CD8-positive, alpha-beta memory T cell (primary cell): Measurements from ENCODE around the gene NPW. TPM values are rescaled to one million over a fixed set of nuclear protein-coding genes. Genes with fewer than 3 reads are reported as not detected.

Source experiments
- CTCF ChIA-PET: fragments of 350-600 bp; sonication (Branson Sonifier 250); formaldehyde crosslinking; loops from one replicate; lab custom pipeline; 2021; ENCODE audit warnings: antibody characterized with exemption; lab: Charles Lee
- POLR2A ChIA-PET: fragments of 350-600 bp; sonication (Branson Sonifier 250); formaldehyde crosslinking; loops from one replicate; lab custom pipeline; 2021; ENCODE audit warnings: antibody characterized with exemption; lab: Charles Lee
- DNase-seq, 5 donors: peaks; one replicate each; pipeline versions ENCODE4 v3.0.0 to v3.0.0-alpha.2; 2020 to 2022; ENCODE audit warnings: mixed read lengths in 1 of 5
- H3K27ac ChIP-seq: one replicate; pipeline ENCODE4 v1.7.0; 2013; ENCODE audit warnings: low read depth, mild to moderate bottlenecking, low read length, moderate library complexity
- H3K27me3 ChIP-seq: 2 replicates; pipeline ENCODE4 v1.7.0; 2013; ENCODE audit warnings: low read length, mild to moderate bottlenecking; ENCODE audit not compliant: insufficient read depth, poor library complexity, severe bottlenecking
- H3K36me3 ChIP-seq: 2 replicates; pipeline ENCODE4 v1.7.0; 2013; ENCODE audit warnings: mild to moderate bottlenecking, low read length, moderate library complexity; ENCODE audit not compliant: insufficient read depth
- H3K4me1 ChIP-seq: 2 replicates; pipeline ENCODE4 v1.7.0; 2013; ENCODE audit warnings: mild to moderate bottlenecking, low read length, moderate library complexity; ENCODE audit not compliant: insufficient read depth
- H3K4me3 ChIP-seq: 2 replicates; pipeline ENCODE4 v1.7.0; 2013; ENCODE audit warnings: mild to moderate bottlenecking, low read length
- H3K9me3 ChIP-seq: 2 replicates; pipeline ENCODE4 v1.7.0; 2013; ENCODE audit warnings: mild to moderate bottlenecking, low read length
- H3K27ac Mint-ChIP-seq, 8 donors: one replicate each; pipeline ENCODE4 v1.8.0; 2020 to 2021; ENCODE audit warnings: mixed read lengths in 8 of 8, mild to moderate bottlenecking in 6 of 8, inconsistent platforms in 3 of 8, moderate library complexity in 3 of 8
- H3K27me3 Mint-ChIP-seq, 2 donors: one replicate each; pipeline ENCODE4 v1.8.0; 2020 to 2021; ENCODE audit warnings: mixed read lengths in 2 of 2, mild to moderate bottlenecking in 1 of 2, moderate library complexity in 1 of 2
- H3K36me3 Mint-ChIP-seq, 3 donors: one replicate each; pipeline ENCODE4 v1.8.0; 2020 to 2021; ENCODE audit warnings: mixed read lengths in 3 of 3, inconsistent platforms in 1 of 3, mild to moderate bottlenecking in 1 of 3
- H3K4me1 Mint-ChIP-seq, 3 donors: one replicate each; pipeline ENCODE4 v1.8.0; 2020 to 2021; ENCODE audit warnings: mixed read lengths in 3 of 3, inconsistent platforms in 1 of 3, mild to moderate bottlenecking in 1 of 3
- H3K4me3 Mint-ChIP-seq, 7 donors: one replicate each; pipeline ENCODE4 v1.8.0; 2020 to 2021; ENCODE audit warnings: mixed read lengths in 7 of 7, mild to moderate bottlenecking in 6 of 7, moderate library complexity in 4 of 7, inconsistent platforms in 2 of 7
- H3K9me3 Mint-ChIP-seq, 5 donors: one replicate each; pipeline ENCODE4 v1.8.0; 2020 to 2022; ENCODE audit warnings: mixed read lengths in 5 of 5, mild to moderate bottlenecking in 3 of 5, moderate library complexity in 2 of 5, inconsistent platforms in 1 of 5
- polyA plus RNA-seq: library from polyadenylated mRNA; unstranded; fragments of 300-500 nt; fragmentation: Illumina TruSeq; gene quantifications from one replicate; pipeline ENCODE4 v1.2.3, GENCODE V29; 2021
- total RNA-seq, 2 experiments: library from RNA; stranded (reverse); gene quantifications; one replicate each; pipeline ENCODE4 v1.2.3, GENCODE V29; 2021

Gene NPW
- total RNA-seq (10 to 100 TPM in 1 of 2 experiments, 1 to 10 TPM in 1; 9.4 to 12.5 TPM), polyA plus RNA-seq (not detected)

DNA sequence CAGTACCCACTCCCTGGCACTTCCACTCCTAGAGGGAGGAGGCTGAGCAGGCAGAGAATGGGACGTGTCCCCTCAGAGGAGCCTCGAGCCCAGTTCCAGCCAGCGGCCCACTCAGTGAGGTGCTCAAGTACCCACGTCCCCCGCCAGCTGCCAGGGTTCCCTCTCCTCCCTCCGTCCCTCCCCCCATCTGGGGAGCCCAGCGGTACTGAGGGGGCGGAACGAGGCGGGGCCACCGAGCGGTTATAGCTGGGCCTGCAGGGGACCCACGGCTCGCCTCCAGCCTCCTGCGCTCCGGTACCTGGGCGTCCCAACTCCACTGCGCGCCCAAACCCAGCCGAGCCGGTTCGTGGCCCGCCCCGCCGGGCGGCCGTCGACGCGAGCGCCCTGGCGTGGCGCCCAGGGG lies at the start of gene NPW:
NPW (plus strand) TSS at position 268 of the 403 bp plus-strand sequence.
- POLR2A ChIA-PET, result interaction anchor here (1.5 kb wide), 1 partner anchor 136 kb away, joined by 6 read pairs; the partner anchor contains the start of gene TRAF7
- Mint-ChIP-seq H3K27ac (peak within 1 kb of the TSS in 1 of 8 donors; percentile 53), H3K9me3 (no peaks in the 10 kb centered on the region), H3K27me3 (peaks cover 22 to 31% of the 10 kb centered on the region in 2 donors), H3K4me1 (peaks cover 6 to 19% (median 12%) of the 10 kb centered on the region in 3 donors), H3K4me3 (peak within 1 kb of the TSS in 1 of 7 donors; percentile 12), H3K36me3 (no peaks in the 10 kb centered on the region)
- DNase-seq, result no peak
- peaks cover 23% of the 10 kb centered on the region for H3K4me1 ChIP-seq
- no peak within 1 kb of the TSS for H3K4me3 ChIP-seq
- no peaks in the 10 kb centered on the region for H3K9me3 ChIP-seq
- CTCF ChIA-PET, result interaction anchor here (0.8 to 1.6 kb wide), 2 partner anchors 121 to 128 kb away, joined by 3 to 7 read pairs; no protein-coding TSS in a partner anchor
- peaks cover 15% of the 10 kb centered on the region for H3K27me3 ChIP-seq
- H3K36me3 ChIP-seq, result no peaks in the 10 kb centered on the region
- no peak within 1 kb of the TSS for H3K27ac ChIP-seq

DNA sequence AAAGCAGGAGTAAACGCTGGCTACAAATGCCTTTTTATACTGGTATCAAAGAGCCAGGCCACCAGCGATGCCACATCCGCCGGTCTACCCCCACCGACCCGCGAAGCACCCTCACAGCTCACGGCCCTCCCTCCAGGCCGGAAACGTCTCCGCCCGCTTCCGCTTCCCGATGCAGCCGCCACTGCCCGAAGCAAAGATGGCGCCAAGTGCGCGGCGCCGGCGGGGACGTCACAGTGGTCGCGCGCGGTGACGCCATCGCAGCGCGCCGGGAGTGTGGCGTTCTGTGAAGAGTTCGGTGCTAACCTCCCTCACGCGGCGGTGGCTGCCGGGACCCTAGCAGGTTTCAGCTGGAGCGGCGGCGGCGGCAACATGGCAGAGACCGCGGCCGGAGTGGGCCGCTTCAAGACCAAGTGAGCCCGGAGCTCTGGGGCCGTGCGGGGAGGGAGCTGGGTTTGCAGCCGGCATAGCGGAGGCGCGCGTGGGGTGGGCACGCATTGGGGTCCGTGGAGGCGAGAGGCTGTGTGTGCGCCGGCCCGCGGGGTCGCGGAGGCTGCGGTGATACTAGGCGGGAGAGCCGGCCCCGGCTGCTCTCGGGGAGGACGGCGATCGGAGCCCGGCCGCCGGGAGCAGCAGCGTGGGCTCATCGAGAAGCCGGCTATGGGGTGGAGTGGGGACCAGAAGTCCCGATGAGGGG lies 47.6 kb upstream of the NPW start, which contains the start of gene TBL3:
TBL3 (plus strand) TSS at position 258 of the 694 bp plus-strand sequence; CDS start at position 370, 112 bp downstream.
- Histone ChIP-seq H3K4me3 (peak within 1 kb of the TSS; percentile 66), H3K36me3 (peaks cover 20% of the 10 kb centered on the region), H3K27ac (peak within 1 kb of the TSS; percentile 83), H3K4me1 (peaks cover 17% of the 10 kb centered on the region), H3K9me3 (no peaks in the 10 kb centered on the region), H3K27me3 (no peaks in the 10 kb centered on the region)
- DNase-seq, result peak; percentile 95 to 98 (median 97)
- POLR2A ChIA-PET, result interaction anchor here (0.6 to 1.7 kb wide), 11 partner anchors 8 to 1157 kb away, joined by 3 to 17 read pairs (median 5); partner anchors contain the start of genes GFER, NDUFB10, NUBP2 and PGP
- CTCF ChIA-PET, result interaction anchor here (0.6 to 1.6 kb wide), 8 partner anchors 8 to 167 kb away, joined by 3 to 5 read pairs (median 4); partner anchors contain the start of gene NDUFB10
- Mint-ChIP-seq H3K4me3 (peak within 1 kb of the TSS; percentile 89 to 97 (median 93)), H3K4me1 (peaks cover 17 to 20% (median 19%) of the 10 kb centered on the region in 3 donors), H3K9me3 (peaks cover 0 to 5% (median 0%) of the 10 kb centered on the region in 5 donors), H3K27ac (peak within 1 kb of the TSS; percentile 96 to 99 (median 98)), H3K27me3 (peaks cover 0 to 5% of the 10 kb centered on the region in 2 donors), H3K36me3 (peaks cover 0 to 41% (median 2%) of the 10 kb centered on the region in 3 donors)

DNA sequence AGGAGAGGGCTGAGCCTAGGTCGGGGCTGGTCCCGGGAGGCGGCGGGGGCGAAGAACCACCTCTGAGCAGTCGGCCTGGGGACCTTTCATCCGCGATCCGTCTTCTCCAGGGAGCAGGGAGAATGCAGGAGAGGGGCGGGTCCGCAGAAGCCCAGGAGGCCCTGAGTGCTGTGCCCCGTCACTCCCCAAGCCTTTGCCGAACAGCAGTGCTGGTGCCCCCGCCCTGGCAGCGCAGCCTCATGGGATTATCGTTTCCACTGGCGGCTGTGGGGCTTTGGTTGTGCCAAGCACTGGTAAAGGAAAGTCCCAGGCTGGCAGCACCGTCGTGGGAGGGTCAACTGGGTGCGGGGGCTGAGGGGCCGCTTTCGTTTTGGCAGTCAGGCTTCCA lies 47.1 kb upstream of the NPW start:
- H3K27ac Mint-ChIP-seq, result peak overlapping the region in 6 of 8 donors; percentile 66 to 97 (median 76)
- Histone ChIP-seq H3K27ac (peak overlapping the region; percentile 83), H3K36me3 (peaks cover 20% of the 10 kb centered on the region), H3K4me1 (peaks cover 17% of the 10 kb centered on the region), H3K9me3 (no peaks in the 10 kb centered on the region), H3K27me3 (no peaks in the 10 kb centered on the region), H3K4me3 (peak overlapping the region; percentile 66)
- peaks cover 0 to 5% of the 10 kb centered on the region in 2 donors for H3K27me3 Mint-ChIP-seq
- H3K36me3 Mint-ChIP-seq, result peaks cover 0 to 45% (median 2%) of the 10 kb centered on the region in 3 donors
- ChIA-PET CTCF (interaction anchor here (0.9 to 1.6 kb wide), 5 partner anchors 9 to 32 kb away, joined by 3 to 5 read pairs (median 4); partner anchors contain the start of gene NDUFB10), POLR2A (interaction anchor here (1.2 to 1.7 kb wide), 8 partner anchors 8 to 190 kb away, joined by 3 to 17 read pairs (median 9); partner anchors contain the start of genes GFER, NDUFB10, NUBP2 and RPS2)
- H3K4me1 Mint-ChIP-seq, result peaks cover 17 to 20% (median 19%) of the 10 kb centered on the region in 3 donors
- DNase-seq, result no peak
- H3K9me3 Mint-ChIP-seq, result peaks cover 0 to 5% (median 0%) of the 10 kb centered on the region in 5 donors
- peak overlapping the region; percentile 89 to 97 (median 93) for H3K4me3 Mint-ChIP-seq

DNA sequence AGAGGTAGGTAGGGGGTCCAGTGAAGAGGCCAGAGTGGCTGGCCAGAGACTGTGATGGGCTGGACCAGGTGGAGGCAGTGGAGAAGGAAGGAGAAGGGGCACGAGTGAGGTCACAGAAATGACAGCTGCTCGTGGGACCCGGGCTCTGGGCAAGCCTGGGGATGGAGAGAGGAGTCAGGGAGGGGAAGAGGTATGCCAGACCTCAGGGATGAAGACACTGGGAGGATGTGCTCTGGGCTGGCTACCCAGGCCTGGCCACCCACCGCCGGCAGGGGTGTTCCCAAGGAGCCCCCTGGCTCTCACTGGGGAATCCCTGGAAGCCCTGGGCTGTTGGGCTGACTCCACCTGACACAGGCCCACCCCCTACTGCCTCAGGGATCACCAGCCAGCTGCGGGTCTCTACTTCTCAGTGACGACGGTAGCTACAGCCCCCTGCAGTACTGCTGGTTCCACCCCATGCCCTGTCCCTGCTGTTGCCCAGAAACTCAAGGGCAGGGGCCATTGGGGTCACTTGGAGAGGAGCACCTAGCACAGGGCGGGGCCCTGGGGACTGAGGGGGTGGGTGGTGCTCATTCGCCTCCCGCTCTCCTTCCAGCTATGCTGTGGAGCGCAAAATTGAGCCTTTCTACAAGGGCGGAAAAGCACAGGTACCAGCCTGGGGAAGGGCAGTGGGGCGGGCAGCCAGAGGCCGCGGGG lies 46.0 kb upstream of the NPW start:
- Histone ChIP-seq H3K27ac (no peak overlapping the region), H3K36me3 (peaks cover 20% of the 10 kb centered on the region), H3K4me3 (no peak overlapping the region), H3K27me3 (no peaks in the 10 kb centered on the region), H3K9me3 (no peaks in the 10 kb centered on the region), H3K4me1 (peaks cover 17% of the 10 kb centered on the region)
- peaks cover 0 to 5% of the 10 kb centered on the region in 2 donors for H3K27me3 Mint-ChIP-seq
- peaks cover 17 to 20% (median 19%) of the 10 kb centered on the region in 3 donors for H3K4me1 Mint-ChIP-seq
- CTCF ChIA-PET, result interaction anchor here (0.7 to 1.0 kb wide), 2 partner anchors 13 to 31 kb away, joined by 3 read pairs; no protein-coding TSS in a partner anchor
- peak overlapping the region in 5 of 7 donors; percentile 12 to 93 (median 52) for H3K4me3 Mint-ChIP-seq
- no peak overlapping the region for H3K27ac Mint-ChIP-seq
- DNase-seq, result no peak
- POLR2A ChIA-PET, result interaction anchor here (0.6 to 1.2 kb wide), 2 partner anchors 9 to 13 kb away, joined by 3 to 6 read pairs; partner anchors contain the start of gene RPS2
- peaks cover 0 to 5% (median 0%) of the 10 kb centered on the region in 5 donors for H3K9me3 Mint-ChIP-seq
- H3K36me3 Mint-ChIP-seq, result peaks cover 0 to 56% (median 2%) of the 10 kb centered on the region in 3 donors

DNA sequence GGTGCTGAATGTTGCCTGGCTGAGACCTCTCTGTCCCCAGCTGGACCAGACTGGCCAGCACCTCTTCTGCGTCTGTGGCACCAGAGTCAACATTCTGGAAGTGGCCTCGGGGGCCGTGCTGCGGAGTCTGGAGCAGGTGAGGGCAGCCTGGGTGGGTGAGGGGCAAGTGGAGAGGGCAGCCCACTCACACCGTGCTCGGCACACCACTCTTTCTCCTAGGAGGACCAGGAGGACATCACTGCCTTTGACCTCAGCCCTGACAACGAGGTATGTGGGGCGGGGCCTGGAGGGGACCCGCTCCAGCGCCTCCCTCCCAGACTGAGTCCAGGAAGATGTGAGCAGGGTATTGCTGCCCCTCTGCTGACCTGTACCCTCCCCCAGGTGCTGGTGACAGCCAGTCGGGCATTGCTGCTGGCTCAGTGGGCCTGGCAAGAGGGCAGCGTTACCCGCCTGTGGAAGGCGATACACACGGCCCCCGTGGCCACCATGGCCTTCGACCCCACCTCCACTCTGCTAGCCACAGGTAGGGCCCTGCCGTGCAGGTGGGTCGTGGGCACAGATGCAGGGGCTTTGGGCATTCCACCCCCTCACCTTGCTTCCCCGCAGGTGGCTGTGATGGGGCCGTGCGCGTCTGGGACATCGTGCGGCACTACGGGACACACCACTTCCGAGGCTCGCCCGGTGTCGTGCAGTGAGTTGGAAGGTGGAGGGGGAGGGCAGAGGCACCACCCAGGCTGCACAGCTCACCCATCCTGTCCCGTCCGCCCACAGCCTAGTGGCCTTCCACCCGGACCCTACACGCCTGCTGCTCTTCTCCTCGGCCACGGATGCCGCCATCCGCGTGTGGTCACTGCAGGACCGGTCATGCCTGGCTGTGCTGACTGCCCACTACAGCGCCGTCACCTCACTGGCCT lies 45.2 kb upstream of the NPW start:
- Histone ChIP-seq H3K9me3 (no peaks in the 10 kb centered on the region), H3K4me1 (peaks cover 17% of the 10 kb centered on the region), H3K36me3 (peaks cover 20% of the 10 kb centered on the region), H3K4me3 (no peak overlapping the region), H3K27ac (no peak overlapping the region), H3K27me3 (no peaks in the 10 kb centered on the region)
- Mint-ChIP-seq H3K4me3 (peak overlapping the region in 4 of 7 donors; percentile 12 to 74 (median 32)), H3K4me1 (peaks cover 17 to 20% (median 19%) of the 10 kb centered on the region in 3 donors), H3K27me3 (peaks cover under 1 to 5% of the 10 kb centered on the region in 2 donors), H3K36me3 (peaks cover 0 to 57% (median 2%) of the 10 kb centered on the region in 3 donors), H3K9me3 (peaks cover 0 to 5% (median 0%) of the 10 kb centered on the region in 5 donors), H3K27ac (no peak overlapping the region)
- POLR2A ChIA-PET, result interaction anchor here (0.8 kb wide), 1 partner anchor 10 kb away, joined by 3 read pairs; the partner anchor contains the start of gene RPS2
- CTCF ChIA-PET, result interaction anchor here (0.7 kb wide), 1 partner anchor 30 kb away, joined by 3 read pairs; no protein-coding TSS in a partner anchor
- DNase-seq, result no peak

DNA sequence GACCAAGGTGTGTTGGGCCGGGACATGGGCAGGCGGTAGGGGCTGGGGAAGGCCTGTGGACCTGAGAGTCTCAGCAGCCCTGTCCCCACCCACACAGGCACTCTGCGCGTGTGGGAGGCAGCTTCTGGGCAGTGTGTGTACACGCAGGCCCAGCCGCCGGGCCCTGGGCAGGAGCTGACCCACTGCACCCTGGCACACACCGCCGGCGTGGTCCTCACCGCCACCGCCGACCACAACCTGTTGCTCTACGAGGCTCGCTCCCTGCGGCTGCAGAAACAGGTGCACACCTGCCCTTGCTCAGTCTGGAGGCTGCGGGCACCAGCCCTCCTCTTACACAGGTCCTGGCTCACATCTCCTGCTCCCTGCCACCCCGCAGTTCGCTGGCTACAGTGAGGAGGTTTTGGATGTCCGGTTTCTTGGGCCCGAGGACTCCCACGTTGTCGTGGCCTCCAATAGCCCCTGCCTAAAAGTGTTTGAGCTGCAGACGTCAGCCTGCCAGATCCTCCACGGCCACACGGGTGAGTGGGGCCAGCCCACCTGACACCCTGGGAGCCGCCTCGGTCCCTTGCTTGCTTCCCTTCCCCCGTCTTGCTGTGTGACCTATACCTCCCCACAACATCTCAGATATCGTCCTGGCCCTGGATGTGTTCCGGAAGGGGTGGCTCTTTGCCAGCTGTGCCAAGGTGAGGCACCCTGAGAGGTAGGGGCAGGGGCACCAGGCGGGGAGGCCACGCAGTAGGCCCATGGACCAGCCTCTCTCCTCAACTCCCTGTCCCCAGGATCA lies 44.0 kb upstream of the NPW start:
- no peak overlapping the region for H3K4me3 ChIP-seq
- Mint-ChIP-seq H3K9me3 (peaks cover 0 to 5% (median 0%) of the 10 kb centered on the region in 5 donors), H3K4me3 (peak overlapping the region in 1 of 7 donors; percentile 56), H3K4me1 (peaks cover 17 to 20% (median 19%) of the 10 kb centered on the region in 3 donors), H3K27me3 (peaks cover 3 to 9% of the 10 kb centered on the region in 2 donors), H3K36me3 (peaks cover 0 to 57% (median 2%) of the 10 kb centered on the region in 3 donors), H3K27ac (no peak overlapping the region)
- ChIA-PET CTCF (no interaction called here), POLR2A (interaction anchor here (0.8 kb wide), 1 partner anchor 11 kb away, joined by 3 read pairs; the partner anchor contains the start of gene RPS2)
- peaks cover 3% of the 10 kb centered on the region for H3K27me3 ChIP-seq
- DNase-seq, result no peak
- no peak overlapping the region for H3K27ac ChIP-seq
- peaks cover 17% of the 10 kb centered on the region for H3K4me1 ChIP-seq
- H3K36me3 ChIP-seq, result peaks cover 20% of the 10 kb centered on the region
- H3K9me3 ChIP-seq, result no peaks in the 10 kb centered on the region
